ENCODE results near the gene TBKBP1.

DNA sequence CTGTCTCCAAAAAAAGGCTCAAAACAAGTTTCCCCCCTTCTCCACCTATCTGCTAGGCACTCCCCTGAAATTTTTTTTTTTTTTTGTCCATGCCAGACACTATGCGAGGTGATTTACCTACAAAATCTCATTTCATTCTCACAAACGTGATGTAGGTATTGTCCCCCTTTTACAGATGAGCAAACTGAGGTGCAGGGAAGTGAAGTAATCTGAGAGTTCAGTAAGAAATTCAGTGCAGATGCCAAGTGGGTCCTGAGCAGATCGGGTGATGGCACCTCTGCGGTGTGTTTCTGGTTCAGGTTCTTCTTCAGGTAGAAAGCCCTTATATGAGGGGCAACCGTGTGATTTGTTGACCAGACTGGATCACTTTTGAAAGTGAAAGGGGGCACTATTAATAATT, 9.7 kb downstream of the TBKBP1 start:
- TF ChIP-seq, protein P1, sequence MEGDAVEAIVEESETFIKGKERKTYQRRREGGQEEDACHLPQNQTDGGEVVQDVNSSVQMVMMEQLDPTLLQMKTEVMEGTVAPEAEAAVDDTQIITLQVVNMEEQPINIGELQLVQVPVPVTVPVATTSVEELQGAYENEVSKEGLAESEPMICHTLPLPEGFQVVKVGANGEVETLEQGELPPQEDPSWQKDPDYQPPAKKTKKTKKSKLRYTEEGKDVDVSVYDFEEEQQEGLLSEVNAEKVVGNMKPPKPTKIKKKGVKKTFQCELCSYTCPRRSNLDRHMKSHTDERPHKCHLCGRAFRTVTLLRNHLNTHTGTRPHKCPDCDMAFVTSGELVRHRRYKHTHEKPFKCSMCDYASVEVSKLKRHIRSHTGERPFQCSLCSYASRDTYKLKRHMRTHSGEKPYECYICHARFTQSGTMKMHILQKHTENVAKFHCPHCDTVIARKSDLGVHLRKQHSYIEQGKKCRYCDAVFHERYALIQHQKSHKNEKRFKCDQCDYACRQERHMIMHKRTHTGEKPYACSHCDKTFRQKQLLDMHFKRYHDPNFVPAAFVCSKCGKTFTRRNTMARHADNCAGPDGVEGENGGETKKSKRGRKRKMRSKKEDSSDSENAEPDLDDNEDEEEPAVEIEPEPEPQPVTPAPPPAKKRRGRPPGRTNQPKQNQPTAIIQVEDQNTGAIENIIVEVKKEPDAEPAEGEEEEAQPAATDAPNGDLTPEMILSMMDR (IDR thresholded peaks at IDR 0.05): no peak
- no peak for TF ChIP-seq POLR2A (IDR thresholded peaks at IDR 0.05)
- no peak for TF ChIP-seq POLR2AphosphoS5 (IDR thresholded peaks at IDR 0.05)
- TF ChIP-seq EP300 (IDR thresholded peaks at IDR 0.05): no peak
